GM10266 (cell line): Measurements from ENCODE around the gene MTA1.

Experiments used
- DNase-seq: peaks from one replicate; pipeline ENCODE4 v3.0.0; 2012; ENCODE audit errors: extremely low spot score
- CTCF ChIP-seq: IDR thresholded peaks from 2 replicates; pipeline ENCODE4 v1.5.1; 2012; ENCODE audit warnings: mild to moderate bottlenecking, low read depth; ENCODE audit not compliant: control insufficient read depth, insufficient read depth; ENCODE audit errors: missing control alignments

The MTA1 gene

GRCh38 chr14:105505101-105505500, 85.5 kb downstream of the MTA1 start:
- no peak for DNase-seq
- TF ChIP-seq CTCF = no peak

- no peak for DNase-seq
- TF ChIP-seq CTCF = no peak
Measured at GRCh38 chr14:105507247-105507646, 87.6 kb downstream of the MTA1 start.

- TF ChIP-seq CTCF = no peak
- no peak for DNase-seq
Measured at GRCh38 chr14:105508069-105508468, 88.4 kb downstream of the MTA1 start.

- TF ChIP-seq CTCF = no peak
- no peak for DNase-seq
Measured at GRCh38 chr14:105508601-105509000, 89.0 kb downstream of the MTA1 start.

GRCh38 chr14:105517096-105517495, 97.5 kb downstream of the MTA1 start:
- DNase-seq = no peak
- no peak for TF ChIP-seq CTCF

- DNase-seq = no peak
- TF ChIP-seq CTCF = no peak
Measured at GRCh38 chr14:105519946-105520698, 100.5 kb downstream of the MTA1 start.
